Right cardiac atrium (tissue), 5 donors: ENCODE data around the gene SERGEF. TPM values are rescaled to one million over a fixed set of nuclear protein-coding genes. Genes with fewer than 3 reads are reported as not detected.

Experiments
- ATAC-seq, 2 donors: fragments of 200-7000 bp; cut with Tn5 transposase; one replicate each; pipeline versions ENCODE4 v1.8.0 to v1.9.1; 2020; ENCODE audit warnings: moderate library complexity in 2 of 2, mild to moderate bottlenecking in 1 of 2
- DNase-seq, 3 donors: peaks; one replicate each; pipeline ENCODE4 v3.0.0-alpha.2; 2020
- H3K27ac ChIP-seq: one replicate; pipeline ENCODE4 v1.5.1; 2013; ENCODE audit warnings: mild to moderate bottlenecking, low read length, control low read depth, moderate library complexity
- H3K27me3 ChIP-seq: one replicate; pipeline ENCODE4 v1.6.1; 2013; ENCODE audit not compliant: control insufficient read depth, insufficient read depth
- H3K4me1 ChIP-seq: one replicate; pipeline ENCODE4 v1.6.1; 2013; ENCODE audit warnings: low read length; ENCODE audit not compliant: control insufficient read depth, insufficient read depth
- H3K4me3 ChIP-seq: one replicate; pipeline ENCODE4 v1.5.1; 2013; ENCODE audit warnings: low read length, control low read depth
- H3K9me3 ChIP-seq: one replicate; pipeline ENCODE4 v1.6.1; 2013; ENCODE audit warnings: low read length; ENCODE audit not compliant: control insufficient read depth
- WGBS: extraction: QIAGEN DNeasy Blood & Tissue Kit; methylation state at CpG from one replicate; pipeline ENCODE4 v1.1.7; 2013; 5-methylcytosine and 5-hydroxymethylcytosine counted together
- intact Hi-C, 4 donors: fragments of 100-400 bp; cut with DNase I; formaldehyde crosslinking; loops; one replicate each; pipeline versions ENCODE4 v1.11.0 to v1.14.0; 2022 to 2023
- polyA plus RNA-seq: library from polyadenylated mRNA; stranded (reverse); fragments of 200-250 nt; gene quantifications from one replicate; pipeline ENCODE4 v1.2.3, GENCODE V29; 2013
- total RNA-seq, 4 donors: library from RNA; stranded (reverse); fragmentation: NEBNext Ultra II Directional; extraction: Animal tissue kit (Norgen Biotek cat#: 25700); gene quantifications; one replicate each; pipeline ENCODE4 v1.2.1, GENCODE V29; 2021
- donor health status: healthy with polysubstance abuse.
- donor health status: DM: no; HTN: yes; CAD: no.
- donor health status: DM: no; HTN: no; CAD: no.
- donor health status: DM: no; HTN: yes; CAD: no; lungs with severe emphysema.
- donor health status: DM: yes; HTN: yes; CAD: no.

The SERGEF gene
- total and polyA plus RNA-seq, 5 donors: 30.8 to 44.7 (median 31.6) TPM

DNA sequence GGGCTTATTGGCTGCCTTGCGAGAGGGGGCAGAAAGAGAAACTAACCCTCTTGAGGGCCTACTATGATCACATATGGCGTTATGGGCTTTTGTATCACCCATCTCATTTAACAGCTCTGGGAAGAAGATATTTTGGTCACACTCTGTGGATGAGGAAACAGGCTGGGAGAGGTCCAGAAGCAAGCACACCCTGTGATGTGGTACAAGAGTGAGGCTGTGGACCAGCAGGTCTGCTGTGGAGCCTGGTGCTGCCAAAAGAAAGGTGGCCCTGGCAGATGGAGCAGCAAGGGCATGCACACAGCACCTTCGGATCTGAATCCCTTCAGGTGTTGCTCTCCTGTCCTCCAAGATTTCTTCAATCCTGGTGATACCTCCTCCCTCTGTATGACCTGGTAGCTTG, 214.1 kb downstream of the SERGEF start:
- Histone ChIP-seq H3K27me3 (no peaks in the 10 kb centered on the region), H3K4me1 (peaks cover 2% of the 10 kb centered on the region), H3K9me3 (no peaks in the 10 kb centered on the region), H3K27ac (peak overlapping the region; percentile 91), H3K4me3 (no peak overlapping the region)
- 86% methylated on average over 3 of the region's 3 CpGs for WGBS
- intact Hi-C loops: no loop called here
- DNase-seq (no peak), ATAC-seq (peak; percentile 69 to 76)

DNA sequence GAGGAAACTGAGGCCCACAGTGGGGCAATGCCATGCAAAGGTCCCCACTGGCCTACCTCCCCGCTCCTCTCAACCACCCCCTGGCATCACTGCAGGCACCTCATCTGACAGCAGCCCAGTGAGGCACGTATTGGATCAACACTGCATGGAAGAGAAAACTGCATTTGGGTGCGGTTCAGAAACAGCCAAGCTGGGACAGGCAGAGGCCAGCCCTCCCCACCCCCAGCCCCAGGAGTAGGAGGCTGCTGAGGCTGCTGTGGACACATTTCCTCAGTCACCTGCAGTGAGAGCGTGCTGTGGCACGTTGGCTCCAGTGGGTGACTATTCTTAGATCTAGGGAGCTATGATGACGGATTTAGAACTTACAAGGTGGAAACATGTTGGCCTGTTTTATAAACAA, 214.6 kb downstream of the SERGEF start:
- Histone ChIP-seq H3K4me1 (peaks cover 2% of the 10 kb centered on the region), H3K27me3 (no peaks in the 10 kb centered on the region), H3K27ac (peak overlapping the region; percentile 91), H3K4me3 (no peak overlapping the region), H3K9me3 (no peaks in the 10 kb centered on the region)
- DNase-seq (peak; percentile 44 to 77 (median 60)), ATAC-seq (peak; percentile 84 to 87)
- intact Hi-C loops: no loop called here
- 69% methylated on average over 6 of the region's 6 CpGs for WGBS

DNA sequence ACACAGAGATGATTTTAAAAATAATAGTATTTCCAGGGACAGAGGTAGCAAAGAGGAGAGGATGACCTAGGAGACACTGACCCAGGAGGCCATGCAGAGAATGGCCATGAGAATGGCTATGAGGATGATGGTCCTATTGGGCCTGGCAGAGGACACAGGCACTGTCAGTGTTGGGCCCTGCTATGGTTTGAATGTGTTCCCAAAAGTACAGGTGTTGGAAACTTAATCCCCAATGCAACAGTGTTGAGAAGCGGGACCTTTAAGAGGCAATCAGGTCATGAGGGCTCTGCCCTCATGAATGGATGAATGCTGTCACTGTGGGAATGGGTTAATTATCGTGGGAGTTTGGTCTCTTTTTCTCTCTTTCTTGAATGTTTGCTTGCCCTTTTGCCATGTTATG, 216.7 kb downstream of the SERGEF start:
- peaks cover 2% of the 10 kb centered on the region for H3K4me1 ChIP-seq
- no peak overlapping the region for H3K27ac ChIP-seq
- H3K4me3 ChIP-seq: no peak overlapping the region
- no peak for ATAC-seq
- WGBS: 90% methylated on average over 2 of the region's 2 CpGs
- no peaks in the 10 kb centered on the region for H3K9me3 ChIP-seq
- intact Hi-C loops: no loop called here
- no peaks in the 10 kb centered on the region for H3K27me3 ChIP-seq
- no peak for DNase-seq

DNA sequence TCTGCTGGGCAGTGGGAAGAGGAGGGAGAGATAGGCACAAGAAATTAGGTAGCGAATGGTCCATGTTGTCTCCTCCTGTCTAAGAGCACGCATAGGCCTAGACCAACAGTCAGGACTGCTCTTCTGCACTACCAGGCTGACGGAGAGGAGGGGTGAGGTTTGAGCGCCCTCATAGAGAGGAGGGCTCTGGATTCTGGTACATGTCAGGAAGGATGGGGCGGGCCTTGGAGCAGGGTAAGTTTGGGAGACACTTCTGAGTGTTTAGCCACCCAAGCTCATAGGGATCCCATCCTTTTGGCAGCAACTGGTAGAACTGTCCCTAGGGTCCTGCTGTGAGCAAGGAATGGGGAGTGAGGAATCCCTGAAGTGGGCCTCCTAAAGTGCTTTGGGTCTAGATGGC, 217.9 kb downstream of the SERGEF start:
- no peaks in the 10 kb centered on the region for H3K9me3 ChIP-seq
- no peak for DNase-seq
- H3K4me3 ChIP-seq: no peak overlapping the region
- no peak for ATAC-seq
- H3K27ac ChIP-seq: no peak overlapping the region
- H3K27me3 ChIP-seq: no peaks in the 10 kb centered on the region
- 98% methylated on average over 5 of the region's 5 CpGs for WGBS
- H3K4me1 ChIP-seq: peaks cover 2% of the 10 kb centered on the region
- intact Hi-C loops: no loop called here

DNA sequence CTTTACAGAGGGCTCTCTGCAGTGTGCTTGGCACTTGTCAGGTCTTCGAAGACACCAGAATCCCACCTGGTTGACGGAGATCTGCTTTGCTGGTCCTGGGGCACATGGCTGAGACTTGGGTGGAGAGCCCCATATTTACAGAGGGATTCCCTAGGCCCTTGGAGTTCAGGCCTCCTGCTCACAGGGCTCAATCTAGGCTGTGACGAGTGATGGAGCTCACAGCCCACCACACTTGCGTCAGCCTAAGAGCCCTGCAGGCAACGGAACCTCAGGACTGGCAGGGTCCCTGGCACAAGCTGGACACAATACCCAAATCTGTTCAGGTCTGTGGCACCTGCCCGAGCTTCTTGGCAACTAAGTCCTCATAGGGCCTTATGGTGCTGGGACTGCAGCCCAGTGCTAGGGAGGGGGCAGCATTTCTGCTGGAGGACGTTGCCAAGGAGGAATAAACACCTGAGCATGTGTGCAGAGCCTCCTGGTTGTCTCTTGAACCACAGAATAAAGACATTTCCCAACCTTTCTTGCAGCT, 219.1 kb downstream of the SERGEF start:
- 92% methylated on average over 7 of the region's 7 CpGs for WGBS
- H3K27ac ChIP-seq: no peak overlapping the region
- no peaks in the 10 kb centered on the region for H3K9me3 ChIP-seq
- H3K27me3 ChIP-seq: no peaks in the 10 kb centered on the region
- no peak for ATAC-seq
- peaks cover 2% of the 10 kb centered on the region for H3K4me1 ChIP-seq
- no peak overlapping the region for H3K4me3 ChIP-seq
- intact Hi-C loops: no loop called here
- no peak for DNase-seq

DNA sequence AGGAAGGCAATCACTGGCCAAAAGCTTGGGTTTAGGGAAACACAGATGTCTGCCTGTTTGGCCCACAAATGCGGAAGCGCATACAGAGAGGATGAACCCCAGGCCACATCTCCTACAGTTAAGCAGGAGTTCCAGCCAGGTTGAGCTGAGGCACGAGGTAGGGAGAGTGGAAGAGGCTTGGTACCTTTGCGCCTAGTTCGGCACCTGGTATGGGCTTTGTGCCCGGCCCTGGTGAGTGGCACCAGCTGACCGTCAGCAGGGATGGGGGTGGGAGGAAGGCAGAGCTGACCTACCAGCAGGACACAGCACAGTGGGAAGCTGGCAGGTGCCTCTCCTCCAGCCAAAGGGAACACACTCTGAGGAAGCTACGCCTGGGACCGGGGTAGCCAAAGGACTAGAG, 220.7 kb downstream of the SERGEF start:
- no peak overlapping the region for H3K27ac ChIP-seq
- WGBS: 95% methylated on average over 9 of the region's 9 CpGs
- no peaks in the 10 kb centered on the region for H3K4me1 ChIP-seq
- ATAC-seq (no peak), DNase-seq (no peak)
- H3K27me3 ChIP-seq: no peaks in the 10 kb centered on the region
- H3K9me3 ChIP-seq: no peaks in the 10 kb centered on the region
- intact Hi-C loops: no loop called here
- H3K4me3 ChIP-seq: no peak overlapping the region

DNA sequence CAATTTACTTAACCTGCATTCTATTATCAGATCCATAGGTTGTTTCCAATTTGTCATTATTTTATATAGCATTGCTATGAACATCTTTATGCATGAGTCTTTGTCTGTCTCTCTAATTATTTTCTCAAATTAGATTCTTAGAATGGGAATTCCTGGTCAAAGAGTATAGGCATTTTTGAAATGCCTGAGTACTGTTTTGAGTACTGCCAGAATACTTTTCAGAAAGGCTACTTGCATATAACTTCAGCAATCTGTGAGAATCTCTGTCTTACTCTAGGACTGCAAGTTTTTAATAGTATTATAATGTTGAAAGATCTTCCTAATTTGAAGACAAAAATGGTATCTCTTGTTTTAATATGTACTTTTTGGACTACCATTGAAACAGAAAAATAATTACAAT, 221.7 kb downstream of the SERGEF start:
- Histone ChIP-seq H3K27me3 (no peaks in the 10 kb centered on the region), H3K27ac (no peak overlapping the region), H3K4me1 (no peaks in the 10 kb centered on the region), H3K4me3 (no peak overlapping the region), H3K9me3 (no peaks in the 10 kb centered on the region)
- ATAC-seq (no peak), DNase-seq (no peak)
- intact Hi-C loops: no loop called here

DNA sequence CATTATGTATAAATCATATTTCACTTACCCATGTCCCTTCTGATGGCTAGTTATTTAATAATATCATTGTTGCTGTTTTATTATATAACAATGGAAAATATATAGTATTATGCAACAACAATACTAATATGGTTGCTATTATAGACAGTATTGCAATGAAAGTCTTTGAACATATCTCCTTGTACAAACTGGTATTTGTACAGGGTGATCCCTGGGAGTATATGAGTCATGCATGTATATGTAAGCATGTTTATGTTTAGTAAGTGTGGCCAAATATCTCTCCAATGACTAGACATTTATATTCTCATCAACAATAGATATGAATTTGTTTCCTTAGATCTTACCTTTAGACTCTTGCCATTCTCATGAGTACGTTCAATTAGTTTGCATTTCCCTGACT, 222.4 kb downstream of the SERGEF start:
- Histone ChIP-seq H3K4me3 (no peak overlapping the region), H3K27me3 (no peaks in the 10 kb centered on the region), H3K9me3 (no peaks in the 10 kb centered on the region), H3K27ac (no peak overlapping the region), H3K4me1 (no peaks in the 10 kb centered on the region)
- intact Hi-C loops: no loop called here
- DNase-seq (no peak), ATAC-seq (no peak)
- 95% methylated on average over 1 of the region's 1 CpG for WGBS

DNA sequence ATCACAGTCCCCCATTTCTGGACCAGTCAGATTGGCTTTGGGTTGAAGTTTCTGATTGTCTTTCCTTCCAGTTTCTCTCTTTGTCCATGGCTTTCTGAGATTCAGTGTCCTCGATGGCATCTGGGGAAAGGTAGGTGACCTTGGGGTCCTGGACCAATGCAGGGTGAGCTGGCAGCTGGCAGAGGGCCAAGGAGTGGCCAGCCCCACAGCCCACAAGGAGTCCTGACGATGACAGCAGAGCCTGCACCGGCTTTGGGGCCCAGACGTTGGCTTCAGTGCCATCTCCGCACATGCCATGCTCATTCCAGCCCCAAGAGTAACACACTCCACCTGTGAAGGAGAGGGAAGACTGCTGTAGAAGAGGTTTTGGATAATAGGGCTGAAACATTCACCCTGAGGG, 224.8 kb downstream of the SERGEF start:
- intact Hi-C loops: no loop called here
- ATAC-seq: no peak

DNA sequence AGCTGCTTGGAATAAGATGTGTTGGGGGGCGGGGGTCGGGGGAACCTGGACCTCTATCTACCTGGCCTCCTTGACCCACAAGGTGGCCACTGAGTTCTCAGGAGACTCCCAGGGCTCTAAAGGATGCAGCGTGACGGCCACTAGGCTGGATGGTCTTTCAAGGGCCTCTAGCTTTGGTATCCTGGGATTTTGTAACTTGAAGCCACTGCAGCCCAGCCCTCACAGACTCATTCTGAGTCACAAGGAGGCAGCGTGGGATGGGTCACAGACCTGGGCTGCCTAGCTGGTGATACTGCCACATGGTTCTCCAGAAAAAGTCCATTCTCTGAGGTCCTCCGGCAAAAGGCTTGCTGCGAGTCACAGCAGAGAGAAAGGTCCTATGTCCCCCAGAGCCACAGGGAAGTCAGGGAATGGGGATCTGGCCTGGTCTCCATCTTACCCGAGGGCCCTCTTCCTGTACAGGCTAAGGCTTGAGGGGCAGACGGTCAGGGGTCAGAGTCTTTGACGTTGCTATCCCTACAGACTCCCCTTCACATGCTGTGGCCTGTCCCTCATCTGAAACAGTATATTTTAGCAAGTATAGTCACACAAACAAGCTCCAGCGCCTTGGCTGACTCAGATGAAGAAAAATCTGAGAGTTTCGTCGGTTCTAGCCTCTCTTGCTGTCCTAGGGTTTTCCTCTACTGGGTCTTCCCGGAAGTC, 225.9 kb downstream of the SERGEF start:
- DNase-seq (no peak), ATAC-seq (no peak)
- Histone ChIP-seq H3K27me3 (no peaks in the 10 kb centered on the region), H3K9me3 (no peaks in the 10 kb centered on the region), H3K27ac (no peak overlapping the region), H3K4me3 (no peak overlapping the region), H3K4me1 (no peaks in the 10 kb centered on the region)
- intact Hi-C loops: no loop called here
- 93% methylated on average over 14 of the region's 14 CpGs for WGBS

More for the DNA sequence above, 224.8 kb downstream of the SERGEF start:
- H3K27ac ChIP-seq: no peak overlapping the region
- 92% methylated on average over 5 of the region's 5 CpGs for WGBS
- H3K4me1 ChIP-seq: no peaks in the 10 kb centered on the region
- no peak overlapping the region for H3K4me3 ChIP-seq
- no peaks in the 10 kb centered on the region for H3K27me3 ChIP-seq
- H3K9me3 ChIP-seq: no peaks in the 10 kb centered on the region
- peak in 1 of 3 donors; percentile 12 for DNase-seq

DNA sequence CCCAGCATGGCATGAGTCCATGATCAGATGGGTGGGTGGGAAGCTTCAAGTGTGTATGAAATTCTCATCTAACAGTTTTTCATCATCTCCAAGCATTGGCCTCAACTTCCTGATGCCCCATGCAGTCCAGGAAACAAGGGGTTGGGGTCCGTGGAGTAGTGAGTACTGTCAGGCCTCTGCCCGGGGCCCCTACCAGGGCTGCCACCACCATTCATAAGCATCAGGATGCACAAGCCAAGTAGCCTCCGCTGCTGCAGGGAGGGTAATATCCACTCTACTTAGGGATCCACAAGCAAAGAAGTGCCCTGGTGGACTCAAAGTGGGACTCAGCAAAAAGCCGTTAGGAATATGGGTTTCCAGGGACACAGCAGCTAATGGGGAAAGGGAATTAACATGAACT, 229.0 kb downstream of the SERGEF start:
- Histone ChIP-seq H3K4me3 (no peak overlapping the region), H3K27ac (no peak overlapping the region), H3K9me3 (no peaks in the 10 kb centered on the region), H3K27me3 (no peaks in the 10 kb centered on the region), H3K4me1 (no peaks in the 10 kb centered on the region)
- 88% methylated on average over 4 of the region's 4 CpGs for WGBS
- ATAC-seq (no peak), DNase-seq (no peak)
- intact Hi-C loops: no loop called here
